GM21390 (cell line): ENCODE data around the gene YIPF6.
A peak's percentile ranks its signal among the peaks of the same experiment; 100 is the strongest.
"Not testable (repeated sequence)": the region's sequence is repeated elsewhere in the genome, so short reads cannot be mapped to it uniquely, and the experiment has no call there.

ENCODE experiments used
- ATAC-seq: cut with Tn5 transposase; IDR thresholded peaks from one replicate; pipeline ENCODE4 v1.9.1; 2021; ENCODE audit not compliant: unreplicated experiment

YIPF6 gene

GRCh38 chrX:68503836-68504636 is 5.2 kb downstream of the YIPF6 start:
- ATAC-seq: peak; percentile 60

- ATAC-seq: no peak
Measured at GRCh38 chrX:68506649-68507048, 7.8 kb downstream of the YIPF6 start.

- no peak for ATAC-seq
Measured at GRCh38 chrX:68508799-68509198, 9.9 kb downstream of the YIPF6 start.

- no peak for ATAC-seq
Measured at GRCh38 chrX:68511255-68511654, 12.4 kb downstream of the YIPF6 start.

- not testable (repeated sequence) for ATAC-seq
Measured at GRCh38 chrX:68524680-68525079, 25.8 kb downstream of the YIPF6 start.

- ATAC-seq: no peak
Measured at GRCh38 chrX:68532831-68533533, 34.1 kb downstream of the YIPF6 start.

GRCh38 chrX:68533656-68534055 is 34.8 kb downstream of the YIPF6 start:
- ATAC-seq: no peak

GRCh38 chrX:68534691-68535090 is 35.8 kb downstream of the YIPF6 start:
- ATAC-seq: no peak

- ATAC-seq: no peak
Measured at GRCh38 chrX:68536429-68536828, 37.6 kb downstream of the YIPF6 start.

- ATAC-seq: no peak
Measured at GRCh38 chrX:68536884-68537283, 38.0 kb downstream of the YIPF6 start.

GRCh38 chrX:68550193-68550592 is 51.3 kb downstream of the YIPF6 start:
- ATAC-seq: no peak

GRCh38 chrX:68556036-68556435 is 57.2 kb downstream of the YIPF6 start:
- no peak for ATAC-seq

- ATAC-seq: not testable (repeated sequence)
Measured at GRCh38 chrX:68557126-68557525, 58.3 kb downstream of the YIPF6 start.

- not testable (repeated sequence) for ATAC-seq
Measured at GRCh38 chrX:68559905-68560304, 61.1 kb downstream of the YIPF6 start.

- ATAC-seq: no peak
Measured at GRCh38 chrX:68568136-68568535, 69.3 kb downstream of the YIPF6 start.

GRCh38 chrX:68570598-68570997 is 71.7 kb downstream of the YIPF6 start:
- no peak for ATAC-seq

GRCh38 chrX:68571292-68571609 is 72.4 kb downstream of the YIPF6 start:
- ATAC-seq: no peak

- peak; percentile 84 for ATAC-seq
Measured at GRCh38 chrX:68571610-68572311, 72.9 kb downstream of the YIPF6 start.

GRCh38 chrX:68574240-68574639 is 75.4 kb downstream of the YIPF6 start:
- no peak for ATAC-seq

- no peak for ATAC-seq
Measured at GRCh38 chrX:68579810-68580209, 81.0 kb downstream of the YIPF6 start.

GRCh38 chrX:68584221-68584620 is 85.4 kb downstream of the YIPF6 start:
- no peak for ATAC-seq
